Hindlimb muscle (tissue), 1 donor: ENCODE data around the gene TXNDC11. TPM values are rescaled to one million over a fixed set of nuclear protein-coding genes. Genes with fewer than 3 reads are reported as not detected.
A peak's percentile ranks its signal among the peaks of the same experiment; 100 is the strongest.
"Not testable (repeated sequence)": the region's sequence is repeated elsewhere in the genome, so short reads cannot be mapped to it uniquely, and the experiment has no call there.

Experiments used
- DNase-seq: peaks from one replicate; pipeline ENCODE4 v3.0.0-alpha.2; 2013
- polyA plus RNA-seq: library from polyadenylated mRNA; unstranded; fragments of 120-200 nt; gene quantifications from one replicate; pipeline ENCODE4 v1.2.1, GENCODE V29; 2013; ENCODE audit not compliant: insufficient read length

The TXNDC11 gene, protein sequence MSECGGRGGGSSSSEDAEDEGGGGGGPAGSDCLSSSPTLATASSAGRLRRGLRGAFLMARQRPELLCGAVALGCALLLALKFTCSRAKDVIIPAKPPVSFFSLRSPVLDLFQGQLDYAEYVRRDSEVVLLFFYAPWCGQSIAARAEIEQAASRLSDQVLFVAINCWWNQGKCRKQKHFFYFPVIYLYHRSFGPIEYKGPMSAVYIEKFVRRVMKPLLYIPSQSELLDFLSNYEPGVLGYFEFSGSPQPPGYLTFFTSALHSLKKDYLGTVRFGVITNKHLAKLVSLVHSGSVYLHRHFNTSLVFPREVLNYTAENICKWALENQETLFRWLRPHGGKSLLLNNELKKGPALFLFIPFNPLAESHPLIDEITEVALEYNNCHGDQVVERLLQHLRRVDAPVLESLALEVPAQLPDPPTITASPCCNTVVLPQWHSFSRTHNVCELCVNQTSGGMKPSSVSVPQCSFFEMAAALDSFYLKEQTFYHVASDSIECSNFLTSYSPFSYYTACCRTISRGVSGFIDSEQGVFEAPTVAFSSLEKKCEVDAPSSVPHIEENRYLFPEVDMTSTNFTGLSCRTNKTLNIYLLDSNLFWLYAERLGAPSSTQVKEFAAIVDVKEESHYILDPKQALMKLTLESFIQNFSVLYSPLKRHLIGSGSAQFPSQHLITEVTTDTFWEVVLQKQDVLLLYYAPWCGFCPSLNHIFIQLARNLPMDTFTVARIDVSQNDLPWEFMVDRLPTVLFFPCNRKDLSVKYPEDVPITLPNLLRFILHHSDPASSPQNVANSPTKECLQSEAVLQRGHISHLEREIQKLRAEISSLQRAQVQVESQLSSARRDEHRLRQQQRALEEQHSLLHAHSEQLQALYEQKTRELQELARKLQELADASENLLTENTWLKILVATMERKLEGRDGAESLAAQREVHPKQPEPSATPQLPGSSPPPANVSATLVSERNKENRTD
- polyA plus RNA-seq: 22.3 TPM

DNA sequence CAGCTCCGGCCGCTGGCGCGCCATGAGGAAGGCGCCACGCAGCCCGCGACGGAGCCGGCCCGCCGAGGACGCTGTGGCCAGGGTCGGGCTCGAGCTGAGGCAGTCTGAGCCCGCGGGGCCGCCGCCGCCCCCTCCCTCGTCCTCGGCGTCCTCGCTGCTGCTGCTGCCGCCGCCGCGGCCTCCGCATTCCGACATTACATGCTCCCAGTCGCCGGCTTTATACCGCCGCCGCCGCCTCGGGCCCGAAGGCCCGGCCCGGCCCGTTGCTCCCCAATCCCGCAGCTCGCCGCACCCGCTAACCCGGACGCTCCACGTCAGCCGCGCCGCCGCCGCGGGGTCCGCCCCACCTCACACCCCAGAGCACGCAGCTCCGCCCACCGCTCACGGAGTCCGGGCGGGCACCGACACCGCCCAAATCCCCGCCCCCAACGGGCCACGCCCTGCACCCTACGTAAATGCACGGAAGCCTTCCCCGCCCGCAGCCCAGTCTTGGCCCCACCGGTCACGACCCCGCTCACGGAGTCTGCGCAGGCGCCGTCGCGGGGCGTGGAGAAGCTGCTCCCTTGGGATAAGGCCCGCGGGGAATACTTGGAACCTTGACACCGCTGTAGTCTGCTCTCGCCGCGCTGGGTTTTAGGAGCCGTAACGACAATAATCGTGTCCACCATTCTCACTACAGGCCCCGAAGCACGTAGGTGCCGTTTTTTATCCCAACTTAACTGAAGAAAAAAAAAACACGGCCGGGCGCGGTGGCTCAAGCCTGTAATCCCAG is at the start of gene TXNDC11:
TSS of gene TXNDC11 (minus strand) at position 322 of the 772 bp plus-strand sequence. CDS start at position 195, 127 bp downstream.
- peak; percentile 99 for DNase-seq

DNA sequence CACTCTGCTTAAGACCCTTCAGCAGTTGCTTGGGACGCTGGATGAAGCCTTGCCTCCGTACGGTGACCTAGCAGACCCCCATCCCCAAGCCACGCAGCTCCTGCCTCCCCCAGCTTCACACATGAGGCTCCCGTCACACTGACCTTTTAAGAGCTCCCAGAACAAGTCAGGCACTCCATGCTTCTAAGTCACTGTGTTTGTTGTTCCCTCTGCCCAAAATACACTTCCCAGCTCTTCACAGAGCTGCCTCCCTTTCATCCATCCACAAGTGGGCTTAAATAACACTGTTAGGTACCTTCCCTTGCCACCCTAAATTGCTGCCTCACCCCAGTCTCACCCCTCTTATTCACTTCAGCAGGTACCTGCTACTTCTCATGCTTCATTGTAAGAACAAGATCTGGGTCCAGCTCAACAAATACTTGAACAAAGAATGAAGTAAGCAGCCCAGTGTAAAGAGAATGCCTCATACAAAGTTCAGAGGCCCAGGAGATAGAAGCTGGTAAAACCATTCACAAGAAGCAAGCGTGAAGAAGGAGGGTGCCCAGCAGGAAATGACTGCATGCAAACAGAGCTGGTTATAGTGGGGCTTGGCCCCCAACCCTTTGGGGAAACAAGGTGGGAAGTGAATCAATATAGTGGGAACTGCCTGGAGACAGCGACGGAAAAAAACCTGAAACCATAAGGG is 48.6 kb upstream of the TXNDC11 start:
- no peak for DNase-seq

DNA sequence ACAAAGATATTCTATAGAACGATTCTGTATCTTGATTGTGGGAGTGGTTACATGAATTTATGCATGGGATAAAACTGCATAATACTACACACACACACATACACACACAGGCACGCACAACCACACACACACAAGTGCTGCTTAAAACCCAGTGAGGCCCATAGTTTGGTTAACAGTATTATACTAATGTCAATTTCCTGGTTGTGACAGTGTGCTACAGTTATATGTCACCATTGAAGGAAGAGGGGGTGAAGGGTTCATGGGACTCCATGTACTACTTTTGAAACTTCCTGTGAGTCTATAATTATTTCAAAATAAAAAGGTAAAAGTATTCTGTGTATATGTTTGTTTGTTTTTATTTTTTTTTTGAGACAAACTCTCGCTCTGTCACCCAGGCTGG is 46.3 kb upstream of the TXNDC11 start:
- no peak for DNase-seq

DNA sequence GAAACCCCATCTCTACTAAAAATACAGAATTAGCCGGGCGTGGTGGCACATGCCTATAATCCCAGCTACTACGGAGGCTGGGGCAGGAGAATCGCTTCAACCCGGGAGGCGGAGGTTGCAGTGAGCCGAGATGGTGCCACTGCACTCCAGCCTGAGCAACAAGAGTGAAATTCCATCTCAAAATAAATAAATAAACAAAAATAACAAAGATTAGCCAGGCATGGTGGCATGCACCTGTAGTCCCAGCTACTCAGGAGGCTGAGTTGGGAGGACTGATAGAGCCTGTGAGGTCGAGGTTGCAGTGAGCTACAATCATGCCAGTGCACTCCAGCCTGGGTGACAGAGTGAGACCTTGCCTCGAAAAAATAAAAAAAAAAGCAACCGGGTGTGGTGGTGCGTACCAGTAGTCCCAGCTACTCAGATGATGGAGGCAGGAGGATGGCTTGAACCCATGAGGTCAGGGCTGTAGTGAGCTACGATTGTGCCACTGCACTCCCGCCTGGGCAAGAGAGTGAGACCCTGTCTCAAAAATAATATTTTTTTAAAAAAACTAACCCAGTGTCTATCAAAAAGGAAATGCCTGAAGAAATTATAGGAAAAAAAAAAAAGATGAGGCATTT is 42.4 kb upstream of the TXNDC11 start:
- DNase-seq: not testable (repeated sequence)

DNA sequence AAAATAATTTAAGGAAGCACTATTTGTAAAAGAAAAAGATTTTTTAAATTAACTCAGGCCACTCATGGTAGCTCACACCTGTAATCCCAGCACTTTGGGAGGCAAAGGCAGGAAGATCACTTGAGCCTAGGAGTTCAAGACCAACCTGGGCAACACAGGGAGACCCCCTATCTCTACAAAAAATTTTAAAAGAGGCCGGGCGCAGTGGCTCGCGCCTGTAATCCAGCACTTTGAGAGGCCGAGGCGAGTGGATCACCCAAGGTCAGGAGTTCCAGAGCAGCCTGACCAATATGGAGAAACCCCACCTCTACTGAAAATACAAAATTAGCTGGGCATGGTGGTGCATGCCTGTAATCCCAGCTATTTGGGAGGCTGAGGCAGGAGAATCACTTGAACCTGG is 41.7 kb upstream of the TXNDC11 start:
- not testable (repeated sequence) for DNase-seq

DNA sequence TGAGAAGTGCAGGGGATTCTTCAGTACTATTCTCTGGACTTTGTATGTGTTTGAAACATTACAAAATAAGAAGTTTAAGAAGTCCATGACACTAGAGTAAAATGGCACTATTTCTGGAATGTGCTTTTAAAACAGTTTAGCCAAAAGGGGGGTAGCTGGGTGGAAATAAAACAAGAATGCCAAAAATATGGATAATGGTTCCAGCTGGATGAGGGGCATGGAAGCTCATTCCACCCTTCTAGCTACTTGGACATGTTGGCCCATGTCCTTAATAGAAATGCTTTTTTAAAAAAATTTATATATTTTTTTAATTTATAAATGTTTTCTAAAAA is 41.3 kb upstream of the TXNDC11 start:
- no peak for DNase-seq

DNA sequence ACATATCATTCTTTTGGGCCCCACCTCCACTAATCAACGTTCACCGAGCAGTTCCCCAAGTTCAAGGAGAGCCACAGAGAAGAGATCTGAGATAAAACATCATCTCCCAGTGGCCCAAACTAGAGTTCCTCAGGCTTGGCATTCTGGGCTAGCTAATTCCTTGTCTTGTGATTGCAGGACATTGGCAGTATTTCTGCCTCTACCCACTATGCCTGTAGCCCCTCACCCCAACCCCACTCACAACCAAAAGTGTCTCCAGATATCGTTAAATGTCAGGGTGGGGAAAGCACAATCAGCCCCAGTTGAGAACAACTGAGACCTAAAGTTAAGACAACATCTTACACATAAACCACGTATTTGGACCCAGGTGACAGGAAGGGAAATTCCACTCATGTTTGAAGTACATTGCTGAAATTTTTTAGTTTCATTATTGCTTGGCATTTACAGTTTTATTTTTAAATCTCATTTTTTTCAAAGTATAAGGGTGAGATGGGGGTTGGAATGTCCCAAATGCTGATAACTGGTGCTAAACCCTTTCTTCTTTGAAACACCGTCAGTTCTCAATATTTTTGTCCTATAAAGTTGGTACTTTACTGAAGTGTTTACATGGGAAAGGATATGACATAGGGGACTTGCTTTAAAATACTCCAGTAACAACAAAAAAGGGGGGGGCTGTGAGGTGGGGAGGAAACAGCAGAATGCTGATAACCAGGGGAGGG is 40.8 kb upstream of the TXNDC11 start:
- no peak for DNase-seq

DNA sequence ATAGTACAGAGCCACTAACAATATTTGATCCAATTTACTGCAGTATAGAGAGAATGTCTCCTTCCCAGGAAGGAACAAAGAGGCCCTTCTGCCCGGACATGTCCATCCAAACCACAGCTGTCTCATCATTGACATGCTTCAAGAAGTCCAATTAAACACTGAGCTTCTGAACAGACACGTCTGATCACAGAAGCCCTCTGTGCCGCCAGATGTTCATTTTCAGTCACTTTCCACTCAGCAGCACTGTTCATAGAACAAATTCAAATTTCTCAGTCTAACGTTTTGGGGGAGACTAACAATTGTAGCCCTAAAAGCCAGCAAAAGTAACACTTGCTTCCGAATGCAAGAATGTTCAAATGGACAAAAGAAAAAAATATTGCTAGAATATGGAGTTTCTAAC is 39.1 kb upstream of the TXNDC11 start:
- no peak for DNase-seq

DNA sequence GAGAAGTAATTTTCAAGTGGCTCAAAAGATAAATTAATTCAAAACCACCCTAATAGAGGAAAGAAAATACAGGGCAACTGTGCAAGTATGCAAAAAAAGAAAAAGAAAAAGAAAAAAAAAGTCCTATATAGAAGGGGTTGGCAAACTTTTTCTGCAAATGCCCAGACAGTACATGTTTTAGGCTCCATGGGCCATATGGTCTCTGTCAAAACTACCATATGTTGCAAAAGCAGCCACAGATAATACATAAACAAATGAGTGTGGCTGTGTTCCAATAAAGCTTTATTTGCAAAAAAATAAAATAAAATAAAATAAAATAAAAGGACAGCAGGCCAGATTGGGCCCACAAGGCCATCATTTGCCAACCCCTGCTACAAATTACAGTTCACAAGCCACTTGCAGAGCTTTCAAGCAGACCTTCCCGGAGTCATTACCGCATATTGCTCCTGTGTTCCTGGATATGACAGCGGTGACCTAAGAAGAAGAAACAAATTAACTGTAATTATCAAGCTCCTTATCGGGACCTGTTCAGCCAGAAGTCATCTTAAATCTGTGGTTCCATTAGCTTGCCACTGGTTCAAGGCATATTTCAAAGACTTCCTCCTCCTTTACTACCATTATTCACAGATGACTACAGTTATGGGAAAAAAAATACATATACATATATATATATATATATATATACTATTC is 38.5 kb upstream of the TXNDC11 start:
- no peak for DNase-seq

DNA sequence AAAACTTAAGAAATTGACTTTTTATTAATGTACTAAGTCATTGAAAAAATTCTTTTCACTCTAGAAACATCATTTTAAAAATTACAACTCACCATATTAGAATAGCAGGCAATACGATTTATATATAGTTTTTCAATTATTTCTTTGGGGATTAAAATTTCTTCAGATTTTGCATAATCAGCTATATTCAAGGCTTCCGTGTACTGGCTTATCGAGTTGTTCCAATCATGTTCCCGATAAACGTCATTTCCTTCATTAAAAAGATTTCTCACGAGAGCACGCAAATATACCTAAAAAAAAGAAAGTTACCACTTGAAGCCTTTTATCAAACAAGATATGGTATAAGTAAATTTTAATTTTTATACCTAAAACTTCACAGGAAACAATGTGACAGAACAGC is 36.4 kb upstream of the TXNDC11 start:
- no peak for DNase-seq

DNA sequence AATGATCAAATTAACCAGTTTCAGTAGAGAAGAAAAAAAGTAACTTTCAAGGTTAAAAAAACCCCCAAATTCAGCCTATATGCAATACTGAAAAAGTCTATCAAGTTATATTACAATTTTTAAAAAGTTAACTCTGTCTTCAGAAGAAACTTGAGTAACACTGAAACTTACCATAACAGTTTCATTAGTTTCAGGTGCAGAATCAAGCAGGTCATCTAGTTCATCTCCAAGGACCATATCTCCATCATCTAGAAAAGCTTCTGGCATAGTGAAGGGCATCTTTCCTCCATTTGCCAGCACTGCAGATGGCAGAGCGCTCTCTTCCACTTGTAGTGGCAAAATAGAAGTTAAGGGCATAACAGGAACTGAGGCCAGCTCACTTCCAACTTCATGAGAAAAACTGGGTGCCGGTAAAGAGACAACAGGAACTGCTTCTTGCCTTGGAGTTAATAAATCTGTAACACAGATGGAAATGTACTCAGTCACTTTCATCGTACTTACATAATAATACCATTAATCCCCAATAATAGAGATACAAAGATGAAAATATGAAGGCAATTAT is 31.5 kb upstream of the TXNDC11 start:
- DNase-seq: no peak

DNA sequence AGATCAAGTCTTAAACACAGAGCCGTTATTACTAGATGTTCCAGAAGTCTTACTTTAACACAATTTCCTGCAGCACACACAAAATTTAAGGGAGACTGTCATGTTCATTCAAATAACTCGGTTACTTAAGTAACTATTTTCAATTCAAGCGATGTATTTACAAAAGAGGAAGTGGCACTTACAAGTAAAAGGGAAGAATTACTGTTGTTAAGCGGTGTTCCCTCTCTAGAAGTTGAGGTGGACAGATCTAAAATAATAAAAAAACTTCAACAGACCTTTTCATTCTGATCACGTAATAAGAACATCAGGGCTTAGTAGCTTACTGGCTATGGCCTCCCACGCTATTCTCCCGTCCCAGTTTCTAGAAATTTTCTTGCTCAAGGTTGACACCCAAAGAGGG is 26.2 kb upstream of the TXNDC11 start:
- DNase-seq: no peak

DNA sequence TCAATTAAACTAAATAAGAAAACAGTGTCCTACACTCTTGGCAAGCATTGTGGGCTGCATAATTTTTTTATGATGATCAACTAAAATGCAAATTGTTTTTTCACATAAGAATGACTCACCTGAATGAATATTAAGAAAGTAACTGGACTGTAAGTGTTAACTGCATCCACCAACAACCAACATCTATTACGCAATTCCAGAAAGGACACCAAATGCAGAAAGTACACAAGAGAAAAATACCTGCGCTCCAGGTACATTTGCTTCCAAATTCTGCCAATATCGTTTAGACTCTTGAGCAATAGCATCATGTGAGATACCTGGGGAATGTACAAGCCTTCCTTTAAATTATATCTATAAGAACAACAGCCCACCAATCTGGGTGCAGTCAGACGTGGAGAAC is 19.8 kb upstream of the TXNDC11 start:
- no peak for DNase-seq

DNA sequence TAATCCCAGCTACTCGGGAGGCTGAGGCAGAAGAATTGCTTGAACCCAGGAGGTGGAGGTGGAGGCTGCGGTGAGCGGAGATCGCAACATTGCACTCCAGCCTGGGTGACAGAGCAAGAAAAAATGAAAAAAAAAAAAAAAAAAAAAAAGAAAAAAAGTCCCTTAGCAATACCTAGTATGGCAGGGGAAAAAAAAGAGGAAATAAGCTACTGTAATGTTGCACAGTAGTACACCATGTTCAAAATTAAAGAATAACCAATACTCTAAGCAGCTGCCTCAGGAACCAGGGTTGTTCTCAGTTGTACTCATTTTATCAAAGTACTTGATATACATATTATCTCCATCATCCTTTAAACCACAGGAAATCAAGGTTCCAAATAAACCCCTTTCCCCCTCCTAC is 17.3 kb upstream of the TXNDC11 start:
- no peak for DNase-seq

DNA sequence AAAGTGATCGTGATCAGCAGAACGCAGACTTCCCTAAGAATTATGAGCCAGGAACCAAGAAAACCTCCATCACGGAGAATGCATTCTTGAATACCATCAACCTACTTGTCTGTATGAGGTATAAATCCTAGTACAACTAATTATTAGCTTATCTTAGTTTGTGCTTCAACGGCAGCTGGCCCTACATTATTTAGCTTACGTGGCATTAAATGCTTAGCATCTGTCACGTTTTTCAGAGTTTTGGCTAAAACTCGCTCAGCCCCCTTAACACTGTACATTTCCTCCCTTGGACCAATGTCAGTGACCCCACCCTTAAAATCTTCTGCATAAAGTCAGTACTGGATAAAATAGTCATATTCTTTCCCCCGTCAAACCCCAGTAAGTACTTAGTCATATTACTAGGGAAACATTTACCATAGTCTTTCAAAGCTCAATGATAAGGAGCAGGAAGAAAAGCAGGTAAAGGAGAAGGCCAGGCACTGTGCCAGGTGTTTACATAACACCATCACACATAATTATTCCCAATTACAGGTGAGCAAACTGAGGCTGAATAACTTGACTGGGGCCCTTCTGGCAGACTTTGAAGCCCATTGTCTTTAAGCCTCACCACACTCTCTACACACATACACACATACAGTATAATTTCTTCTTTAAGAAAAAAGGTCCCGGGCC is 16.6 kb upstream of the TXNDC11 start:
- DNase-seq: no peak

DNA sequence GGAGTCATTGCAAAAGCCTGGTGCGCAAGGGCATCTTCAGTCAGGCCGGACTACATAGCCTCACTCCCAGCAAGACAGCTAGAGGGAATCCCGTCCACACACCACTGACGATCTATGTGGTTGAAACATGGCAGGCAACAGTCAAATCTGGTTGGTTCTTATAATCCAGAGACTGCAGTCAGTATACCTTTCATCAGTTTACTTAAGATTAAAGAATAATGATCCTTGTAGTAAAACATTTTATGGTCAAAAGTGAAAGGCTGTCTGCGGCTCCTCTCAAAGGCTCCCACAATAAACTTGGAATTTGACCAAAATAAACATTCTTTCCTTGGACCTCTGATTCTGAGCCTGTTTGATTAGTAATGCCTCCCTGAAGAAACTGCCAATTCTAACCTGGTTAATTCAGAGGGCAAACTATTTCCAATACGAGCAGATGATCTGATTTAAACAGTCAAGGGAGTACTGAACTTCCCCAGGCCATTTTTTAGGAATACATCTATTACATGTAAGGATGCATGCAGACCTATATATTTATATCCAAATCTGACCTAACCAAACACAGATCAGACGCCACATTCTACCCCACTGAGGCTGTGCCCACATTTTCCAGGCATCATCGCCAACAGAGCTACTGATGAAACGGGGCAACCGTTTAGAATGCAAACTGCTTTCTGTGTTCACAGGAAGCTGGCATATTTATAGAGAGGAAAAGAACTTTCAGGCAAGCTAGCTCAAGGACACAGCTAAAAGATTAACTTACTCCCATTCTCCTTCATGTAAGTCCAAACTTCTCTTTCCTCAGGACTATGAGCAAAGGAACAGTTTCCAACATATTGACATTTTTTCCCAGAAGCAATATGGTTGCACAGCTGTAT is 15.3 kb upstream of the TXNDC11 start:
- no peak for DNase-seq

DNA sequence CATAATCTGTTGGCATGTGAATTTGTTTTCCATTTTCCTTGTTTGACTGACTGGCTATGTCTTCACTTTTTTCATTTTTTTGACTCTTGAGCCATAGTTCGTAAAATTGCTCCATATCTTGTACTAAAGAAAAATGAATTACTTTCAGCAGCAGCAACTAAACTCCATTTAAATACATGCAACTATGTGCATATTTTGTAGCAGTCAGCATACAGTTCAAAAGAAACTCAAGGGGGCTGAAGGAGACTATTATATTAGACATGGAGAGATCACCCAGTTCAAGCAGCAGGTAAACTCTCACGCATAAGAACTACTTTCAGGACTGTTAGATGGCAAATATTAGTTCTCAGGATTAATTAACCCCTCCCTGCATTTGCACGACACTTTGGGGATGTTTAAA is 13.6 kb upstream of the TXNDC11 start:
- no peak for DNase-seq

DNA sequence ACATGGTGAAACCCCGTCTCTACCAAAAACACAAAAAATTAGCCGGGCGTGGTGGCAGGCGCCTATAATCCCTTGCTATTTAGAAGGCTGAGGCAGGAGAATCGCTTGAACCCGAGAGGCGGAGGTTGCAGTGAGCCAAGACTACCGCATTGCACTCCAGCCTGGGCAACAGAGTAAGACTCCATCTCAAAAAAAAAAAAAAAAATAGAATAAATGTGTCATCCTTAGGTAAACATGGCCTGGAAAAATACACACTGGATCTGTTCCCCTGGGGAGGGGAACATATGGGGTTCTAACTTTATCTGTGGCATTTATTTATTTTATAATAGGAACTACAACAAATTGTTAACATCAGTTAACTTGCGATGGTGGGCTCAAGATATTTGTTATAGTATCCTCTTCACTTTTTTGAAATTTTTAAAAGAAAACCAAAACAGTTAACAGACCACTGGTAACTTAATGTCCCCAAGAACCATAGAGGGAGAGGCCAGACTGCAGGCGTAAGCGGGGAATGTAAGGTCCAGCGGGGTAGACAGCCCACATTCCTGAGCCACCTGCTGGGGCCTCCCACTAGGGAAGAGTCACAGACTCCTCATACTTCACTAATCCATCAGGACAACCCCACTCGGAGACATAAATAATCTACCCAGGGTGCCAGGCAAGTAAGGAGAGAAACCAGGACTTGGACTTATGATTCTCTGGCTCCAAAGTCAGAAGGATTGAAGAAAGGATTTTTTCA is 12.5 kb upstream of the TXNDC11 start:
- no peak for DNase-seq
